GM13976 (cell line): Measurements from ENCODE around the gene OCA2.

Source experiments
- DNase-seq: peaks from one replicate; pipeline ENCODE4 v3.0.0; 2012; ENCODE audit warnings: low spot score
- in situ Hi-C: fragments of 300-500 bp; cut with MboI; formaldehyde crosslinking; loops from one replicate; pipeline ENCODE4 v1.12.0; 2022; ENCODE audit warnings: low sequenced_read_pairs, mixed read lengths, inconsistent platforms; ENCODE audit not compliant: unreplicated experiment
- TF ChIP-seq, protein P1 (sequence below): IDR thresholded peaks from 2 replicates; pipeline ENCODE4 v1.5.1; 2012; ENCODE audit warnings: borderline replicate concordance, mild to moderate bottlenecking; ENCODE audit not compliant: insufficient read depth; ENCODE audit errors: extremely low read depth, missing control alignments, control extremely low read depth

The OCA2 gene

DNA sequence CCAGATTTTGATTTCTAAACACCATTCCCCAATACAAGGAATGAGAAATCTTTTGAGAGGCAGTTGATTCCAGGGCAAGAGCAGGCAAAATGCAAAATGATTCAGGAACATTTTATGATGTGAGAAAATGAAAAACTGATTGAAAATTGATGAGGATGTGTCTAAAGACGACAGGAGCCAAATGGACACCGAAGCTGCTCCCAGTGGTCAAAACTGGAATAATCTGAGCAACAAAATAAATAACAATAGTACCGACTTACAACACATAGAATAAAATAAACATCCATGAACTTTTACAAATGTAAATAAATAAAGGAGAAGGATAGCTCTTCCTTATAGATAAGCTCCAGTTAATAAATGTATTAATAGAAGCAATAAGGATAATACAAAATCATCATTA lies 186.8 kb downstream of the OCA2 start:
- in situ Hi-C loops = no loop called here
- DNase-seq = no peak
- TF ChIP-seq, protein P1, sequence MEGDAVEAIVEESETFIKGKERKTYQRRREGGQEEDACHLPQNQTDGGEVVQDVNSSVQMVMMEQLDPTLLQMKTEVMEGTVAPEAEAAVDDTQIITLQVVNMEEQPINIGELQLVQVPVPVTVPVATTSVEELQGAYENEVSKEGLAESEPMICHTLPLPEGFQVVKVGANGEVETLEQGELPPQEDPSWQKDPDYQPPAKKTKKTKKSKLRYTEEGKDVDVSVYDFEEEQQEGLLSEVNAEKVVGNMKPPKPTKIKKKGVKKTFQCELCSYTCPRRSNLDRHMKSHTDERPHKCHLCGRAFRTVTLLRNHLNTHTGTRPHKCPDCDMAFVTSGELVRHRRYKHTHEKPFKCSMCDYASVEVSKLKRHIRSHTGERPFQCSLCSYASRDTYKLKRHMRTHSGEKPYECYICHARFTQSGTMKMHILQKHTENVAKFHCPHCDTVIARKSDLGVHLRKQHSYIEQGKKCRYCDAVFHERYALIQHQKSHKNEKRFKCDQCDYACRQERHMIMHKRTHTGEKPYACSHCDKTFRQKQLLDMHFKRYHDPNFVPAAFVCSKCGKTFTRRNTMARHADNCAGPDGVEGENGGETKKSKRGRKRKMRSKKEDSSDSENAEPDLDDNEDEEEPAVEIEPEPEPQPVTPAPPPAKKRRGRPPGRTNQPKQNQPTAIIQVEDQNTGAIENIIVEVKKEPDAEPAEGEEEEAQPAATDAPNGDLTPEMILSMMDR = no peak

DNA sequence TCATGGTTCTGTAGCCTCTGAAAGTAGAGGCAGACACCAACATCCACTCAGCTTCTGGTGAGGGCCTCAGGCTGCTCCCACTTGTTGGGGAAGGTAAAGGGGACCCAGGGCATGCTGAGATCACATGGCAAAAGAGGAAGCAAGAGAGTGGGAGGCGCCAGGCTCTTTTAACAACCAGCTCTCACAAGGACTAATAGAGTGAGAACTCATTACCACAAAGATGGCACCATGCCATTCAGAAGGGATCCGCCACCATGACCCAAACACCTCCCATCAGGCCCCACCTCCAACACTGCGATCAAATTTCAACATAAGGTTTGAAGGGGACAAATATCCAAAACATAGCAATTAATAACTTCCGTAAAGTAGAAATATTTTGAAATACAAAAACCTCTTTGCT lies 192.3 kb downstream of the OCA2 start:
- no peak for DNase-seq
- in situ Hi-C loops = no loop called here
- TF ChIP-seq, protein P1 = no peak

DNA sequence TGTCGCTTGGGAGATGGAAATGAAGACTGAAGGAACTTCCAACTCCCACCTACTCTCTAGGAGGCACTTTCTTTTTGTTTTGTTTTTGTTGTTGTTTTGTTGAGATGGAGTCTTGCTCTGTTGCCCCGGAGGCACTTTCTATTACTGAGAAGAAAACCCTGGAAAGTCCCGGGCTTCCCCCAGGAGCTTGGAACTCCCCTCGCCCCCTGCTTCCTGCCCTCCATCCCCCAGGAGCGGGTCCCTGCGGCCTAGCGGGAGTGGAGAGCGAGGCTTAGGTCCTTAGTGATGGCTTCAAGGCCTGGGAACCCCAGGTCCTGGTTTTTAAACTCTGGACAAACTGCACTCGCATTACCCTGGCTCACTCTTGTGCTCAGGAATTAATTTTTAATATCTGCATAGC lies 195.7 kb downstream of the OCA2 start:
- TF ChIP-seq, protein P1 = no peak
- DNase-seq = peak; percentile 6
- in situ Hi-C loops = no loop called here

DNA sequence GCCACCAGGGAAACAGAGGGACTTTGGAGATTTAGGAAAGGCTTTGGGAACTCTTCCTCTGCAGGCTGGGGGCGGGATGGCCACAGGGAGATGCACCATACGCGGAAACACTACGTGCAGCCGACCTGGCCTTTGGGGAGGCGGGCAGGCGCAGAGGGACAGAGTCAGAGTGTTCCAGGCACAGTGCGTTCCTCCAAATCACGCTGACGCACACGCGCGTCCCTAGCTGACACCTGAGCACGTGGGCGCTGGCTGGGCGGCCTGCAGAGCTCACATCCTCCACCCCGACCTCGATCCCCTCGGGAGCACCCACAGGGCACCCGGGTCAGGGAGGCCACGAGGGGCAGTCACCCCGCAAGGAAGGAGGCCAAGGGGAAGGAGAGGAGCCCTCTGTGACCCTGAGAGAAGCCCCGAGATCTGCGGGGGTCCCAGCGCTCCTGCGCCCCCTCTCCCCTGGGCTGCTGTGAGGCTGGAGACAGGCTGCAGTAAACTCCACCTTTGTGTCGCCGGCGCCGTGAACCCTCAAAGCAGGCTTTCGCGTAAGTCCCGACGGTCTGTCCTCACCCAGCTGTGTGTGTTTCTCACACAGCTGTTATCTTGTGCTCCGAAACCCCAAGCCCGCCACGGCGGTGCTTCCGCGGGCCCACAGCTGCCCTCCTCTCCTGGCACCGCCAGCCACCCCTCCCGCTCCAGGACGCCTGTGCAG lies 196.3 kb downstream of the OCA2 start:
- peak; percentile 8 for DNase-seq
- in situ Hi-C loops = no loop called here
- TF ChIP-seq, protein P1 = no peak

- TF ChIP-seq, protein P1 = no peak
- in situ Hi-C loops = no loop called here
- DNase-seq = no peak
Observed at GRCh38 chr15:27899583-27900285, 199.4 kb downstream of the OCA2 start.

DNA sequence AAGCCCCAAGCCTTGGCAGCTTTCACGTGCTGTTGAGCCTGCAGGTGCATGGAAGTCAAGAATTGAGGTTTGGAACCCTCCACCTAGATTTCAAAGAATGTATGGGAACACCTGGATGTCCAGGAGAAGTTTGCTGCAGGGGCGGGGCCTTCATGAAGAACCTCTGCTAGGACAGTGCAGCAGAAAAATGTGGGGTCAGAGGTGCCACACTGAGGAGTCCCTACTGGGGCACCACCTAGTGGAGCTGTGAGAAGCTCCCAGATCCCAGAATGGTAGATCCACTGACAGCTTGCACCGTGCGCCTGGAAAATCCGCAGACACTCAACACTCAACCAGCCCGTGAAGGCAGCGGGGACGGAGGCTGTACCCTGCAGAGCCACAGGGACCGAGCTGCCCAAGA lies 201.6 kb downstream of the OCA2 start:
- no peak for DNase-seq
- TF ChIP-seq, protein P1 = no peak
- in situ Hi-C loops = no loop called here
